Sigmoid colon (tissue), 4 donors: ENCODE measurements around the gene GART.

Experiments used
- CTCF ChIP-seq, 4 experiments: fragments of 450-650 bp in 3 of 4; fragments of 200-600 bp in 1 of 4; IDR thresholded peaks; one replicate each; pipeline ENCODE4 v1.5.1; 2016 to 2019; ENCODE audit warnings: antibody characterized with exemption in 4 of 4, mild to moderate bottlenecking in 3 of 4, moderate library complexity in 2 of 4
- EP300 ChIP-seq, 4 donors: sonication (generic); formaldehyde crosslinking; IDR thresholded peaks; one replicate each; pipeline ENCODE4 v1.6.1; 2017; ENCODE audit warnings: antibody characterized with exemption in 4 of 4
- POLR2A ChIP-seq, 2 donors: fragments of 450-650 bp; IDR thresholded peaks; one replicate each; pipeline ENCODE4 v1.6.1; 2016; ENCODE audit warnings: antibody characterized with exemption in 2 of 2, mild to moderate bottlenecking in 2 of 2, moderate library complexity in 2 of 2
- POLR2AphosphoS5 ChIP-seq, 4 donors: sonication (generic); formaldehyde crosslinking; IDR thresholded peaks; one replicate each; pipeline ENCODE4 v1.6.1; 2017; ENCODE audit warnings: antibody characterized with exemption in 4 of 4

- TF ChIP-seq POLR2AphosphoS5 (IDR thresholded peaks at IDR 0.05) (no peak), EP300 (IDR thresholded peaks at IDR 0.05) (no peak), CTCF (IDR thresholded peaks at IDR 0.05) (no peak), POLR2A (IDR thresholded peaks at IDR 0.05) (no peak)
Measured at GRCh38 chr21:33455686-33456446, 86.1 kb downstream of the GART start.
